Thyroid gland (tissue), 4 donors: ENCODE measurements around the gene CLK4.

Experiments
- CTCF ChIP-seq, 6 experiments: fragments of 200-600 bp in 3 of 6; fragments of 450-650 bp in 3 of 6; sonication (generic) in 3 of 6; IDR thresholded peaks; one replicate each; pipeline ENCODE4 v1.5.1; 2016 to 2019; ENCODE audit warnings: antibody characterized with exemption in 6 of 6, mild to moderate bottlenecking in 2 of 6, inconsistent platforms in 1 of 6, moderate library complexity in 1 of 6
- POLR2A ChIP-seq, 2 donors: fragments of 450-650 bp; IDR thresholded peaks; one replicate each; pipeline ENCODE4 v1.6.1; 2017; ENCODE audit warnings: antibody characterized with exemption in 2 of 2, mild to moderate bottlenecking in 2 of 2, moderate library complexity in 1 of 2

GRCh38 chr5:178671602-178672144 lies 44.8 kb upstream of the CLK4 start:
- TF ChIP-seq CTCF (IDR thresholded peaks at IDR 0.05) (no peak), POLR2A (IDR thresholded peaks at IDR 0.05) (no peak)
